HG03108 (cell line): ENCODE results near the gene CDC123.
"Not testable (repeated sequence)": the region's sequence is repeated elsewhere in the genome, so short reads cannot be mapped to it uniquely, and the experiment has no call there.

ENCODE experiments used
- ATAC-seq: cut with Tn5 transposase; IDR thresholded peaks from one replicate; pipeline ENCODE4 v1.9.1; 2021; ENCODE audit warnings: moderate library complexity; ENCODE audit not compliant: unreplicated experiment

Gene CDC123

DNA sequence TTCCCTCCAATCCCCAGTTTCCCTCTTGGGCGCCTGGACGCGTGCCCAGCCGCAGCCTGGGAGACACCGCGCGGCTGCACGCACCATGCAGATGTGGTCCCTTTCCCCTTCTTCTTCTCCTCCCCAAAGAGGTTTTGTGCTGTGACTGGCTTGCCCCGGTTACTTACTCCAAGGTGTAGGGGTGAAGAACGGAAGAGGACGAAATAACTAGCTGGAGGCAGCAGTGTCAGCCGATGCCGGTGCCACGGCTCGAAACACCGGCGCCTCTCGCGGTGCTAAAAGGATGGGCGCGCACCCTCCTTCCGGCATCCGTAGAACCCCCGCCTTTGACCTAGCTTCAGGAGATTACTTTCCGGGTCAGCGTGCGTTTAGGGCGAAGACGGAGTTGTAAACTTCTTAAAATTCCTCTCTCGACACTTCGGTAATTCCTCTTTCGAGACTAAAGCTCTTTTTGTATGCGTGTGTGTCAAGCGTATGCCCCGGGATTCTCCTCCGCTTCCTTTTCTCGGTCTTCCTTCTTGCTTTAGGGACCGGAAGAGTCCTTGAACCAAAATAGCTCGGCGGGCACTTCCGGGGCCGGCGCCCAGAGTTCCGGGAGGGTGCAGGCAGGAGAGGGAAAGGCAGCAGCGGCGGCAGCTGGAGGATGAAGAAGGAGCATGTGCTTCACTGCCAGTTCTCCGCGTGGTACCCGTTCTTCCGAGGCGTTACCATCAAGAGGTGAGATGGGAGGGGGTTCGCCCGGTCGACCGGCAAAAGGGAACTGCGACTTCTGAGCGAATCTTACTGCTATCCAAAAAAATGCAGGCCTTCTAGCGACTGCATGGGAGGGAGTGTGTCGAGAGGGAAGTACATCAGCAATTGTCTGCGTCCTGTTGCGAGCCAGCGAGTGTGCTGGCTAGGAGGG, at the start of gene CDC123, which contains the start of gene NUDT5:
TSS of gene CDC123 (plus strand) at position 586 of the 904 bp plus-strand sequence. CDS start at position 644, 58 bp downstream.
TSS of gene NUDT5 (minus strand) at position 289 of the 904 bp plus-strand sequence. CDS start 9,600 bp downstream, outside the sequence.
- peak; percentile 78 for ATAC-seq

GRCh38 chr10:12150163-12150562, 45.8 kb upstream of the CDC123 start:
- no peak for ATAC-seq

DNA sequence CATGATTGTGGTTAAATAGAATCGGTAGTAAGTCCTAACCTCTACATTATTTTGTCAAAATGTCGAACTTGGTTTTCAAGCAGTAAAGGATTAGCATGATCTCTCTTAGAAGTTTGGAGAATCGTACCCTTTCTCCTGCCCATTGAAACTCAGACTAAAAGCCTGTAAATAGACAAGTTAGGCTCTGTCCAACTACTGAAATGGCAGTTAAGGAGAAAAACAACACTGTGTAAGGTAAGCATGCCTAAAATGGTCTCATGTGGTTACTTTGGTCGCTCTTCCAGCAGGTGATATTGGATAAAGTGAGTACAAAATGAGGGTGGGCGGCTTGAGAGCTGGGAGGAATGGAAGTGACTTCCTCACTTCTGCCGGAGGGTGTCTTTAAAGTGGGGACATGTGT, 41.5 kb upstream of the CDC123 start:
- ATAC-seq, result no peak

GRCh38 chr10:12156367-12157123, 39.4 kb upstream of the CDC123 start:
- no peak for ATAC-seq

DNA sequence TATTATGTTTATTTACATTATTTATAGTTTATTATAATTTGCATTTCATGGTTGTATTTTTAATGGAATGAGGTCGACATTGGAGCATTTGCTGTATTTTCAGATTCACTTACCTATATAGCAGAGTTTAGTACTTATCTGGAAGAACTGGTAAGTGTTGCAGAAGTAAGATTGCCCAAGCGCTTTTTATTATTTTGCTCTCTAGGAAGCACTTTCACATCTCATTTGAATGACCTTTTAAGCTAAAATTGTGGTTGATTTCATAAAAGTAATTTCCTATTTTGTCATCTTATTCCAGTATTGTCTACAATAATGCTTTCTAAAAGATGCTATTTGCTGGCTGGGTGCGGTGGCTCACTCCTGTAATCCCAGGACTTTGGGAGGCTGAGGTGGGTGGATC, 37.9 kb upstream of the CDC123 start:
- no peak for ATAC-seq

- ATAC-seq, result no peak
Measured at GRCh38 chr10:12160664-12161063, 35.3 kb upstream of the CDC123 start.

- no peak for ATAC-seq
Measured at GRCh38 chr10:12162927-12163326, 33.1 kb upstream of the CDC123 start.

DNA sequence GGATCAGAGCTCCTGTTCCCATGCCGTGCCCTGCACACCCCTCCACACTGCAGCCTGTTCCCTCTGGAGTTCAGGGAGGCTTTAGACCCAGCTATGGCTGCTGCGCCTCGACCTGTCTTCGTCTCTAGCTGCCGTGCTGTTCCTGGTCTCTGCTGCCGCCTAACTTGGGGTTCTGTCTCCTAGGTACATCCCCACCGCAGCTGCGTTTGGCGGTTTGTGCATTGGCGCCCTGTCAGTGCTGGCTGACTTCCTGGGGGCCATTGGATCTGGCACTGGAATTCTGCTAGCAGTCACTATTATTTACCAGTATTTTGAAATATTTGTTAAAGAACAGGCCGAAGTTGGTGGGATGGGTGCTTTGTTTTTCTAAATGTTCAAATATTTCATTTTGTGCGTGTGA, 31.9 kb upstream of the CDC123 start:
- ATAC-seq, result no peak

DNA sequence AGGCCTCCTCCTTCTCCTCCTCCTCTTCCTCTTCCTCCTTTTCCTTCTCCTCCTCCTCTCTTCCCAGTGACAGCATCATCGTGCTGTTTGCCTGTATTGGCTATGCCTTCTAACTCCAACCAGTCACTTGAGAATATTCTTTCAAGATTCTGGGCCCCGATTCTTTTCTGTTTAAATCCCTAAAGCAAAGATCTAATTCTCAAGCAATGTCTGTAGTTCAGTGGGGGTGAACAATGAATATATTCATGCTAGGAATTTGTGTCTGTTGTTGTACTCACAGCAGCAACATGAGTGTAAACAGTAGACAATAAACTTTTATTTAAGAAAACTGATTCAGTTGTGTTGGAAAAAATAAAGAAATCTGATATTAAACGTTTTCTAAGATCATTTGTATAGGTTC, 31.0 kb upstream of the CDC123 start:
- no peak for ATAC-seq

DNA sequence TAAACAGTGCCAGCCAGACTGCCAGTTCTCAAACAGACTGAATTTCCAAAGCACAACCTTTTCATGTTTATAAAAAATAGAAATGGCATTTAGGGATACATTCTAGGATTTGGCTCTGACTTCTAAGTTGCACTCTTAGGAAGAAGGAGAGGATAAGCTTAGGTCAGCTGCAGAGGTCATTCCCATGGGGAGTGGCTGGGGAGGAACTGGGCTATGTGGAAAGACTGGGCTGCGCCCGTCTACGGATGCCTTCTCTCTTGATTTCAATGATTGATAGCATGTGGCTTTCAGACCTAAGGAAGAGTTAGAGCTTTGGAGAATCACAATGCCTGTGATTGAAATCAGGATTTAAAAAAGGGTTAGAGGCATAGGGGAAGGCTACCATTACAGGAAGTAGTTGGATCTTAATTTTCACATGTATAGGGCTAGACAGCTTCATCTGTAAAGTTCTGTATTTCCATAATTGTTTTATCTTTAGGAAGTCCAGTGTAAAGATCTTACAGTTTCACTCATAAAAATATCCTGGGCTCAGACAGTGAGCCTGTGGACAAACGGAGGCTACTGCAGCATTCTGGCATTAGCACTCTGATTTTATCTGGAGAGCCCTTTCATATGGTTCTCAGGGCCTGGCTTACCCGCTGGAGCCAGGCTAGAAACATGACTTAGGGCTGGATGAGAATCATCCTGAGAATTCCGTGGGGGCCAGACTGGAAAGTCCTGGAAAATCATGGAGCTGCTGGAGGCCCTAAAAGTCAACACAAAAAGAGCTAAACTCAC, 29.8 kb upstream of the CDC123 start:
- no peak for ATAC-seq

DNA sequence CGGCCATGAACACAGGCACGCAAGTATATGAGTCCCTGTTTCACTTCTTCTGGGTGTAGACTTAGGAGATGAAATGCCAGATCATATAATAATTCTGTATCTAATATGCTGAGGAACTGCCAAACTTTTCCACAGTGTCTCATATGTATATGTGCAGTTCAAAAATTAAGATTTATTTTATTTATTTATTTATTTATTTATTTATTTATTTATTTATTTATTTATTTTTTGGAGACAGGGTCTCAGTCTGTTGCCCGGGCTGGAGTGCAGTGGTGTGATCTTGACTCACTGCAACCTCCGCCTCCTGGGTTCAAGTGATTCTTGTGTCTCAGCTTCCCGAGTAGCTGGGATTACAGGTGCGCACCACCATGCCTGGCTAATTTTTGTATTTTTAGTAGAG, 24.5 kb upstream of the CDC123 start:
- not testable (repeated sequence) for ATAC-seq

- no peak for ATAC-seq
Measured at GRCh38 chr10:12177642-12178041, 18.3 kb upstream of the CDC123 start.

GRCh38 chr10:12179606-12180170, 16.3 kb upstream of the CDC123 start:
- ATAC-seq, result no peak

DNA sequence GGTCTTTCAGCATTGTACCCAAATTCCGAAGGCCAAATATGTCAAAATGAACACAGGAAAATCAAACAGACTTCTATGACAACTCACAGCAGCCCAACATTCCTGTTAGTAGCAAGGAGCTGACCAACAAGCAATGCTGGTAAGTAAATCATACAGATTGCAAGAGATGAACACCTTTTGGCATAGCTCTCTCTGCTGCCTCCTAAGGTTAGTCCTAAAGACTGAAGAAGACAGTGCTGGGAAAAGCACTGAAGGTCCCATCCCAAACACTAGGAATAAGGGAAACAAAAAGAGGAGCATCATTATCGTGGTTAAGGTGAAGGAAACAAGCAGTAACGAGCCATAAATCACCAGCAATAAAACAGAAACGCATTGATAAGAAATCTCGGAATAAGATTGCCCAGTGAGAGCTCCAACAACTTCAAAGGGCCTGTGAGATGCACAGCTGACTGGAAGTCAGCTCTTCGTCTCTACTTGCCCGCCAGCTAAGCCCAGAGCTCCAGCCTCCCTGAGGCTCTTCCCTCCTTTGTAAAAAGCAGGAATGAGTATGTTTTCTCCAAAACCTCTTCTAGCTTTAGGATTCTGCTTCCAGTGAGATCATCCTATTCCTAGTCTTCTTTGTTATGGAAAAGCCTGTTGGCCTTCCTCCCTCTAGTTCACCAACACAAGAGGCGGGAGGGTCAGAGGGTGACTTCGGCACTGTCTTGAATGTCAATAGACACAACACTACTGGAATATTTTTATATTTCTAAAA, 15.6 kb upstream of the CDC123 start:
- ATAC-seq, result no peak

DNA sequence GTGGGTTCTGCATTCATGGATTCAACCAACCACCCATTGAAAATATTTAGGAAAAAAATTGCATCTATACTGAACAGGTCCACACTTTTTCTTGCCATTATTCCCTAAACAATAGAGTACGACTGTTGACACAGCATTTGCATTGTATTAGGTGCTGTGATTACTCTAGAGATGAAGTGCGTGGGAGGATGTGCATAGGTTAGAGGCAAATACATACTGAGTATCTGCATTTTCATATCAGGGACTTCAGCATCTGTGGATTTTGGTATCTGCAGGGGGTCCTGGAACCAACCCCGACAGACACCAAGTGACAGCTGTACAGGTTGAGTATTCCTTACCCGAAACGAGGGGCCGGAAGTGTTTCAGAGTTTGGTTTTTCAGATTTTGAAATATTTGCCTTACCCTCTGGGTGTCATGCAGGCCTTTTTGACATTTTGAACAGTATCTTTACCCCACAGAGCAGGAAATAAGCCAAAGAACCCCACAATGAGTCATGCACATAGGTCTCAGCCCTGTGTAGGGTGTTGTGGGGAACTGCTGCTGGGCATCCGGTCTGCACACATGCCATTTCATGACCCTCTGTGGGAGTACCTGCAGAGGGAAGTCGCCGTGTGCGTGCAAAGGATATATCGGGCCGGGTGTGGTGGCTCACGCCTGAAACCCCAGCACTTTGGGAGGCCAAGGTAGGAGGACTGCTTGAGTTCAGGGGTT, 14.8 kb upstream of the CDC123 start:
- peak; percentile 60 for ATAC-seq

DNA sequence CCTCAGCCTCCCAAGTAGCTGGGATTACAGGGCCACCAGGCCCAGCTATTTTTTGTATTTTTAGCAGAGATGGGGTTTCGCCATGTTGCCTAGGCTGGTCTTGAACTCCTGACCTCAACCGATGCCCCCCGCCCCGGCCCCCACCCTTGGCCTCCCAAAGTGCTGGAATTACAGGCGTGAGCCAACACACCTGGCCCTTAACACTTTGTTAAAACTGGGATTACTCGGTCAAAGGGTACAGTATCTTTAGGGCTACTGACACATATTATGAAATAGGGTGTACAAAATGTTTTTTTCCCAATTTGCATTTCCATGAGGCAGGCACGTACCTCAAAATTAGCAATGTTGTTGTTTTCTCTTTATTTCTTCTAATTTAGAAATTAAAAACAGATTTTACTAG, 11.8 kb upstream of the CDC123 start:
- no peak for ATAC-seq

DNA sequence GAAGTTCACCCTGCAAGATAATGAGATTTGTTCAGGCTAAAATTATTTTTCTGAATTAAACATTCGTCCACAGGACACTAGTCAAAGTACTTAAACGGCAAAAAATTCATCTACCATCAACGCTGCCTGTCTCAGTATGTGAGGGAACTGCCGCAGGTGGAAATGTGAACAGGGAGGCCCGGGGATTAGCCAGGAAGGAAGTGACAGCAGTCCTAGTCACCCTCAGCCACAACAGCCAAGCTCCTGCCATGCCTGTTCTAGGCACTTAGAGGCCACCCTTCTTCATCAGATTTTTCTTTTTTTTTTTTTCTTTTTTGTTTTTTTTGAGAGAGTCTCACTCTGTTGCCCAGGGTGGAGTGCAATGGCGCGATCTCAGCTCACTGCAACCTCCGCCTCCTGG, 9.7 kb upstream of the CDC123 start:
- no peak for ATAC-seq

- no peak for ATAC-seq
Measured at GRCh38 chr10:12187321-12187905, 8.6 kb upstream of the CDC123 start.

DNA sequence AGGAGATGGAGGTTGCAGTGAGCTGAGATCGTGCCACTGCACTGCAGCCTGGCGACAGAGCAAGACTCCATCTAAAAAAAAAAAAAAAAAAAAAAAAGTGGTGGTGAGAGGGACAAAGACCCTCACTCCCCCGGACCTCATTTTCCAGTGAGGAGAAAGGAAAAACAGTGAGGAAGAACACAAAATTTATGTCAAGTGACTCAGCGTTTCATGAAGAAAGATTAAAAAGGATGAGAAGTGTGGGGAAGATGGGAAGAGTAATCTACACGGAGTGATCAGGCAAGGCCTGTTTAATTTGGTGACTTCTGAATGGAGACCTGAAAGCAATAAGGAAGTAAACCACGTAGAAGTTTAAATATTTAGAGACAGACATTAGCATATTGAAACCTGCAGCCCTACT, 7.3 kb upstream of the CDC123 start:
- ATAC-seq, result no peak
